Cortex of kidney (tissue), 1 donor: Measurements from ENCODE around the gene TMEM161B.
"Not testable (repeated sequence)": the region's sequence is repeated elsewhere in the genome, so short reads cannot be mapped to it uniquely, and the experiment has no call there.

Experiments used
- DNase-seq: peaks from one replicate; lab custom pipeline; 2025; lab: John Stamatoyannopoulos, UW

Gene TMEM161B

DNA sequence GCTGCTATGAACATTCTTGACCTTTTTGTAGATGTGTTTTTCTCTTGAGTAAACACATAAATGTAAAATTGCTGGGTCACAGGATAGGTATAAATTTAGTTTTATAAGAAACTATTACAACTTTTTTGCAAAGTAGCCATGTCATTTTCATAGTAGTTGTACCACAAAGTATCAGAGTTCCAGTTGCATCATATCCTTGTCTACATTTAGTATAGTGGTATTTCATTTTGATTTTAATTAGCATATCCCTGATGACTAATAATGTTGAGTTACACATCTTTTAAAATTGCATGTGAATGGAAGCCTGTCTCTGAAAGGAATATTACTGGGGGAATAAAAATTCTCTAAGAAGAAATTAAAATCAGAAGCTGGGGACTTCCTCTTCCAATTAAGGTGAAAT is 85.4 kb downstream of the TMEM161B start:
- no peak for DNase-seq

DNA sequence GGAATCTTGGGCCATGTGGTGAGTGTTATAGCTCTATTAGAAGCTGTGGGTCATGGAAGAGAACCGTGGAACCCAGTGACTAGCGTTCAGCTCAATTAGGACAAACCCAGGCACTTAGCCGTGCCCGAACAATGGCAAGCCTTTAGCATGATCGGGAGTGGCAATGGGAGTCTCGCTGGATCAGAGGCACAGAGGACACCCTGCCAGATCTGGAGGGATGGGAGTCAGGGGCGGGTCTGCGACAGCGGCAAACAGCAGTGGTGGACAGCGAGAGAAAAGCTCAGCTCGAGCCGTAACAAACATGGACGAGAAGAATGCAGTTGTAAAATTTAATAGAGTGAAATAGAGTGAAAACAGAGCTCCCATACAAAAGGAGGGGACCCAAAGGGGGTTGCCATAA is 91.2 kb downstream of the TMEM161B start:
- DNase-seq, result not testable (repeated sequence)

DNA sequence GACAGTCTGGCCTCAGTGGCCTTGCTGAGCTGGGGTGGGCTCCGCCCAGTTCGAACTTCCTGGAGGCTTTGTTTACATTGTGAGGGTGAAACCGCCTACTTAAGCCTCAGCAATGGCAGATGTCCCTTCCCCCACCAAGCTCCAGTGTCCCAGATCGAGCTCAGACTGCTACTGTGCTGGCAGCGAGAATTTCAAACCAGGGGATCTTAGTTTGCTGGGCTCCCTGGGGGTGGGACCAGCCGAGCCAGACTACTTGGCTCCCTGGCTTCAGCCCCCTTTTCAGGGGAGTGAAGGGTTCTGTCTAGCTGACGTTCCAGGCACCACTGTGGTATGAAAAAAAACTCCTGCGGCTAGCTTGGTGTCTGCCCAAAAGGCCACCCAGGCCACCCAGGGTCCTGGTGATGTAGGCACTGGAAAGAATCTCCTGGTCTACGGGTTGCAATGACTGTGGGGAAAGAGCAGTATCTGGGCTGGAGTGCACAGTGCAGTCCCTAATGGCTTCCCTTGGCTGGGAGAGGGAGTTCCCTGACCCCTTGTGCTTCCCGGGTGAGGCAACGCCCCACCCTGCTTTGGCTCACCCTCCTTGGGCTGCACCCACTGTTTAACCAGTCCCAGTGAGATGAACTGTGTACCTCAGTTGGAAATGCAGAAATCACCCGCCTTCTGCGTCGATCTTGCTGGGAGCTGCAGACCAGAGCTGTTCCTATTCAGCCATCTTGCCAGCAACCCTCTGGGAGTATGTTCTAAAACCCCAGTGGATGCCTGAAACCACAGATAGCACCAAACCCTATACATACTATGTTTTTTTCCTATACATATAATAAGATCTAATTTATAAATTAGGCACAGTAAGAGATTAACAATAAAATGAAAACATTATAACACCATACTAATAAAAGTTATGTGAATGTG is 95.5 kb downstream of the TMEM161B start:
- no peak for DNase-seq

DNA sequence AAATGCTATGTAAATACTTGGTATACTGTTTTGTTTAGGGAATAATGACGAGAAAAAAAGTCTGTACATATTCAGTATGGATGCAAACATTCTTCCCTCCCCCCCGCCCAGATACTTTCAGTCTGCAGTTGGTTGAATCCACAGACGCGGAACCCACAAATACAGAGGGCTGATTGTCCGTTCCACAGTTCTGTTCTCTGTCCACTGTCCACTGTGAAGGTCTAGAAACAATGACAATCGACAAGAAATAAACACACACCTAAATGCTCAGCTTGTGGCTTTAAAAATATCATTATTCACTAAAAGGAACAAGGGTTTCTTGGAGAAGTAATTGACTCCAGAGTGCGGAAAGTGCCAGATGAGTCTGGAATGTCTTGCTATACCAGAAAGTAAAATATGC is 109.1 kb downstream of the TMEM161B start:
- no peak for DNase-seq

DNA sequence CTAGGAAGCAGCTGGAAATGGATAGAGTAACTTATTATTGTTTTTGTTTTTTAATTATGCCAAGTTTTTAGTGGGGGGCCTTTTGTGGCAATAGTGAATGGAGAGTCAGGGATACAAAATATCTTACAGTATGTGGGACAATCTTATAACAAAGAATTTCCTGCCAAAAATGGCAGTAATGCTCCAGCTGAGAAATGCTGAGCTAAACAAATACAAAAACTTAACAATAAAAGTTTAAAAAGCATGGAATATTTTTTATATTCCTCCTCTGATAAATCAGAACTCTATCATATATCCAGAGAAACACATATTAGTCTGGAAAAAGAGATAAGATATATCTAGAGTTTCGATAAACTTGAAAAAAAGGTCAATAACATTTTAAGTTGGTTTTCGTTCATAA is 110.6 kb downstream of the TMEM161B start:
- no peak for DNase-seq

DNA sequence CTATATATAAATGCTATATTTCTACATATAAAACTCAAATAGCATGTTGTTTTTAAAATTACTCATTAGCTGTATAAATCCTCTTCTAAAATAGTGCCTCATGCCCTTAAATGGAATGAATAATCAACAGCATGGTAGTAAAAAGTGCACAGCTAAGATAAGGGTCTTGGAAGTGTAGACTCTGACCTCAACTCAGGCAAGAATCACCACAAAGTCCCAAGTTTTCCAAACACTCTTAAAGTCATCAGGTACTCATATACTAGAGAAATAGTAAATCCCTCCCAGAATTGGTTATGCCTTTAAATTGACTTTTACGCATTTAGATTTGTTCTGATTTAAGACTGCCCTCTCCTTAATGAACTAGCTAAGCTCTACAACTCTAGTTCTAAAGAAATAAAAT is 113.8 kb downstream of the TMEM161B start:
- DNase-seq, result no peak

DNA sequence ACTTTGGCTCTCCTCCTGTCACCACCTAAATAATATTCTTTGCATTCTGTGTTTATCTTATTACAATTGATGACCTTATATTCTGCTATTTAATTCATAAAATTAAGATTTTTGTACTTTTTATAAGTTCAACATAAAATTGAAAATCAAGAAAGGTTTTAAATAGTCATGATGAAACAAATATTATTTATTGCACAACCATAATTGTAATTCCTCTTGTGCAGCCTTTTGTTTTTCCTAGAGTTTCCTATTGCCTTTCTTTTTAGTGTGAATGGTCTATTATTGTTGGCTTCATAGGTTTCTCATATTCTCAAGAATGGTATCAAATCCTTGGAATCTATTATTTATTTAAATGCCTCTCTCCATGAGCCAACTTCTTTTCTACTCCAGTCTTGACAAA is 117.9 kb downstream of the TMEM161B start:
- no peak for DNase-seq

DNA sequence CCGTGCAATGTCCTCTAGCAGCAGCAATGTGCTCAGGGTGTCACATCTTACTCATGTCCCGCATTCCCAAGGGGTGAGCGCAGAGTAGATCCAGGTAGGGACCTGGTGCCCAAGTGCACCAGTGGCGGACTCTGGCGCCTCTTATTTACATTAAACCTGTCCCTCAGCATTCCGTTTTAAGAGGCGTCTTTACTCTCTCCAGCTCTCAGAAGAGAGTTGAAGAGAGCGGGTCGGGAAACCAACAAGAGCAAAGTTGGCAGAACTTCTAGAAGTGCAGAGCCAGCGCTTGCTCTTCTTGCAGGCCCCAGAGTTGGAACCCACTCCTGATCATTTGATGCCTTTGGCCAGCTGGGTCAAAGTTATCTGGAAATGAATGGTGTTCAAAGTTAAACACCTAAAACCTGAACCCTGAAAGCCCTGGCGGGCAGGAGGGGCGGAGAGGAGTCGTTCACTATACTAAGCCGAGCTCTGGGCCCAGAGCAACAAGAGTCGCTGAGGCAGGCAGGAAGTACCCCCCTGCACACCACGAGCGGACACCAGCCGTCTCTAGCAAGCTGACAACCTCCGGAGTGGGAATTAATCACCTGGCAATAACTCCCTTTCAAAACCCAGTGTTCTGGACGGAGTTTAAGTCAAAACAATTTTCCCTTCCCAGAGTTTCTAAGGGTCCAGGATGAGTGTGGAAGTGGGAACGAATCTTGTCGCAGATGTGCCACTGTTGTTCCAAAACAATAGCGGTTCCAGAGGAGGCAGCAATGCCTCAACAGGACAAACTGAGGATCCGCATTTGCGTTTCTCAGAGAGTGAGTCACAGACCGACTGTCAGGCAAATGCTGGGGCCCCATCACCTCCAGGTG is 122.8 kb downstream of the TMEM161B start:
- no peak for DNase-seq

DNA sequence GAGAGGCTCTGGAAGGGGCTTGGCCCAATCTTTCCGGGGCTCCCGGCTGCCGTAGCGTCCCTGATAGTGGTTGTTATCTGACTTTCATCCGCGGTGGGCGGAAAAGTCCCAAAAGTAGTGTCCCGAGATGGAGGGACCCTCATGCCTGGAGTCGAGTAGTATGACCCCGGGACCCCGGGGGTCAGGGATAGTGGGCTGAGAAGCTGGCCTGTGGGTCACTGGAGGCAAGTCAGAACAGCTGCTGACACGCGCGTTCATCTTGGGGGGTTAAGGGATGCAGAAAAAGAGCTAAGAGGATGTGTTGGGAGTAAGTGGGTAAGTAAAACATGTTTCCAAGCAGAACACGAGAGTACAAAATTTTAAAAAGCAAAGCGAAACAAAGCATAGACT is 123.4 kb downstream of the TMEM161B start:
- no peak for DNase-seq
